ENCODE results near the gene TTYH1.

TTYH1 gene

GRCh38 chr19:54411033-54411432, 4.2 kb upstream of the TTYH1 start:
- no peak for TF ChIP-seq CTCF (IDR thresholded peaks at IDR 0.05)

- no peak for TF ChIP-seq CTCF (IDR thresholded peaks at IDR 0.05)
Observed at GRCh38 chr19:54412877-54413276, 2.4 kb upstream of the TTYH1 start.

- no peak for TF ChIP-seq CTCF (IDR thresholded peaks at IDR 0.05)
Observed at GRCh38 chr19:54414156-54414555, 1.1 kb upstream of the TTYH1 start.

GRCh38 chr19:54415901-54416673, 823 bp downstream of the TTYH1 start:
- no peak for TF ChIP-seq CTCF (IDR thresholded peaks at IDR 0.05)

- no peak for TF ChIP-seq CTCF (IDR thresholded peaks at IDR 0.05)
Observed at GRCh38 chr19:54416695-54417491, 1.6 kb downstream of the TTYH1 start.

- no peak for TF ChIP-seq CTCF (IDR thresholded peaks at IDR 0.05)
Observed at GRCh38 chr19:54418030-54418929, 3.0 kb downstream of the TTYH1 start.

Data from LNCAP (cell line).